CD14-positive monocyte (primary cell): ENCODE measurements around the gene ICOS. TPM values are rescaled to one million over a fixed set of nuclear protein-coding genes. Genes with fewer than 3 reads are reported as not detected.

ENCODE experiments used
- DNase-seq, 3 donors: peaks; one replicate each; pipeline ENCODE4 v3.0.0-alpha.2; 2011 to 2022
- H2AFZ ChIP-seq: 2 replicates; pipeline ENCODE4 v1.6.0; 2012; ENCODE audit warnings: mild to moderate bottlenecking, low read depth, low read length, inconsistent platforms; ENCODE audit not compliant: insufficient read depth, poor library complexity, severe bottlenecking
- H3K27ac ChIP-seq, 2 donors: 1 replicate in 1 of 2; 2 replicates in 1 of 2; pipeline ENCODE4 v1.5.1; 2012 to 2013; ENCODE audit warnings: low read length in 2 of 2, control low read depth in 1 of 2, inconsistent platforms in 1 of 2, low read depth in 1 of 2, mild to moderate bottlenecking in 1 of 2
- H3K27me3 ChIP-seq, 2 donors: one replicate each; pipeline versions ENCODE4 v1.6.0 to v1.6.1; 2011 to 2013; ENCODE audit warnings: low read length in 2 of 2; ENCODE audit not compliant: control insufficient read depth in 2 of 2, insufficient read depth in 2 of 2
- H3K36me3 ChIP-seq, 2 donors: replicated peaks in 1 of 2; 1 replicate in 1 of 2; 2 replicates in 1 of 2; pipeline versions ENCODE4 v1.5.1 to v1.6.1; 2012 to 2013; ENCODE audit warnings: low read length in 2 of 2, control low read depth in 1 of 2, inconsistent platforms in 1 of 2, mild to moderate bottlenecking in 1 of 2; ENCODE audit not compliant: insufficient read depth in 2 of 2, control insufficient read depth in 1 of 2
- H3K4me1 ChIP-seq, 2 donors: 1 replicate in 1 of 2; 2 replicates in 1 of 2; pipeline versions ENCODE4 v1.5.1 to v1.6.1; 2012 to 2013; ENCODE audit warnings: low read length in 2 of 2, control low read depth in 1 of 2, inconsistent platforms in 1 of 2, mild to moderate bottlenecking in 1 of 2, moderate library complexity in 1 of 2; ENCODE audit not compliant: insufficient read depth in 2 of 2, control insufficient read depth in 1 of 2
- H3K4me2 ChIP-seq: replicated peaks from 2 replicates; pipeline ENCODE3; 2012; ENCODE audit warnings: low read length, moderate library complexity, mild to moderate bottlenecking; ENCODE audit not compliant: poor library complexity, severe bottlenecking; ENCODE audit errors: extremely low read depth
- H3K4me3 ChIP-seq, 3 experiments: fragments of 200-600 bp in 1 of 3; sonication (generic) in 1 of 3; replicated peaks in 1 of 3; 1 replicate in 2 of 3; 2 replicates in 1 of 3; pipeline ENCODE4 v1.5.1; 2011 to 2013; ENCODE audit warnings: low read length in 3 of 3, mild to moderate bottlenecking in 3 of 3, control low read depth in 2 of 3, low read depth in 2 of 3, inconsistent platforms in 1 of 3, moderate library complexity in 1 of 3
- H3K79me2 ChIP-seq: 2 replicates; pipeline ENCODE4 v1.6.0; 2012; ENCODE audit warnings: mild to moderate bottlenecking, control low read depth, inconsistent platforms, low read length, moderate library complexity; ENCODE audit not compliant: insufficient read depth
- H3K9ac ChIP-seq: 2 replicates; pipeline ENCODE4 v1.6.0; 2017; ENCODE audit warnings: low read length, mild to moderate bottlenecking; ENCODE audit not compliant: insufficient read depth, poor library complexity, severe bottlenecking
- H3K9me3 ChIP-seq, 2 donors: replicated peaks in 1 of 2; 1 replicate in 1 of 2; 2 replicates in 1 of 2; pipeline versions ENCODE4 v1.5.1 to v1.6.1; 2012 to 2013; ENCODE audit warnings: low read length in 2 of 2, control low read depth in 1 of 2; ENCODE audit not compliant: control insufficient read depth in 1 of 2, insufficient read depth in 1 of 2
- H4K20me1 ChIP-seq: 2 replicates; pipeline ENCODE4 v1.6.0; 2012; ENCODE audit warnings: mild to moderate bottlenecking, low read length, control low read depth, moderate library complexity; ENCODE audit not compliant: insufficient read depth
- H3K27ac Mint-ChIP-seq, 7 donors: one replicate each; pipeline ENCODE4 v1.8.0; 2020; ENCODE audit warnings: mild to moderate bottlenecking in 7 of 7, mixed read lengths in 7 of 7, moderate library complexity in 6 of 7, inconsistent platforms in 2 of 7
- H3K27me3 Mint-ChIP-seq, 3 donors: one replicate each; pipeline ENCODE4 v1.8.0; 2021 to 2022; ENCODE audit warnings: low read depth in 3 of 3, mild to moderate bottlenecking in 3 of 3, mixed read lengths in 3 of 3, moderate library complexity in 3 of 3, inconsistent platforms in 1 of 3
- H3K36me3 Mint-ChIP-seq, 2 donors: one replicate each; pipeline ENCODE4 v1.8.0; 2020; ENCODE audit warnings: mixed read lengths in 2 of 2, inconsistent platforms in 1 of 2, mild to moderate bottlenecking in 1 of 2
- H3K4me1 Mint-ChIP-seq: one replicate; pipeline ENCODE4 v1.8.0; 2020; ENCODE audit warnings: mild to moderate bottlenecking, mixed read lengths
- H3K4me3 Mint-ChIP-seq, 2 donors: one replicate each; pipeline ENCODE4 v1.8.0; 2020; ENCODE audit warnings: mild to moderate bottlenecking in 2 of 2, mixed read lengths in 2 of 2, moderate library complexity in 1 of 2
- H3K9me3 Mint-ChIP-seq, 7 donors: one replicate each; pipeline ENCODE4 v1.8.0; 2020 to 2022; ENCODE audit warnings: mixed read lengths in 7 of 7, mild to moderate bottlenecking in 6 of 7, moderate library complexity in 6 of 7, inconsistent platforms in 2 of 7
- CTCF ChIP-seq: fragments of 200-600 bp; IDR thresholded peaks from one replicate; pipeline ENCODE4 v1.8.0; 2022; ENCODE audit warnings: antibody characterized with exemption, mild to moderate bottlenecking
- WGBS: methylation state at CpG from one replicate; pipeline ENCODE4 v1.1.5; 2013; ENCODE audit warnings: missing lambda C conversion rate; ENCODE audit not compliant: insufficient coverage; 5-methylcytosine and 5-hydroxymethylcytosine counted together
- intact Hi-C, 2 donors: fragments of 100-400 bp; cut with micrococcal nuclease; formaldehyde crosslinking; loops; one replicate each; pipeline versions ENCODE4 v1.15.0 to v1.15.1; 2023
- polyA plus RNA-seq, 3 donors: library from polyadenylated mRNA; depleted of rRNA in 1 of 3; unstranded in 2 of 3; stranded (reverse) in 1 of 3; fragments of 300-500 nt in 2 of 3; fragments of >200 nt in 1 of 3; fragmentation: Illumina TruSeq in 2 of 3; gene quantifications; 1 replicate in 2 of 3; 2 replicates in 1 of 3; pipeline ENCODE4 v1.2.3, GENCODE V29; 2012 to 2021

The ICOS gene
- polyA plus RNA-seq, 3 donors: 0.03 to 0.13 TPM; not detected in 1

DNA sequence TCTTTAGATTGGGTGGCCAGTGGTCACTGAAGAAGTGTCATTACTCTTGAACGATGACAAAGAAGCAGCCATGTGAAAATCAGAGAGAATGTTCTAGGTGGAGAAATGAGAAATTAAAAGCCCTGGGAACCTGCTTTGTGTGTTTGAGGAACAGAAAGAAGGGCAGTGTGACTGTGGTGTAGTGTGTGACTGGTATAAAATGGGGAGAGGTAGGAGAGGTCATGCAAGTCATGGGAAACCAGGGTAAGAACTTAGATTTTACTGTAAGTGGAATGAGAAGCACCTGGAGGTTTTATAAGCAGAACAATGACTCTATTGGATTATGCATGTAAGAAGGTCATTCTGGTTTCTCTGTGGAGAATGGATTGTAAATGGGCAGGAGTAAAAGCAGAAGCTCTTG lies 12.2 kb downstream of the ICOS start:
- H2AFZ ChIP-seq: no peak overlapping the region
- peaks cover 0 to 3% of the 10 kb centered on the region in 2 donors for H3K9me3 ChIP-seq
- no peaks in the 10 kb centered on the region for H3K36me3 ChIP-seq
- no peaks in the 10 kb centered on the region for H4K20me1 ChIP-seq
- no peak for TF ChIP-seq CTCF
- Mint-ChIP-seq H3K27me3 (peaks cover 3 to 6% (median 5%) of the 10 kb centered on the region in 3 donors), H3K4me3 (no peak overlapping the region), H3K27ac (no peak overlapping the region), H3K4me1 (peaks cover 7% of the 10 kb centered on the region), H3K9me3 (peaks cover 0 to 3% (median 0%) of the 10 kb centered on the region in 7 donors), H3K36me3 (no peaks in the 10 kb centered on the region)
- 91% methylated on average over 1 of the region's 1 CpG for WGBS
- H3K27ac ChIP-seq: no peak overlapping the region
- DNase-seq: no peak
- no peak overlapping the region for H3K9ac ChIP-seq
- peaks cover 0 to 3% of the 10 kb centered on the region in 2 donors for H3K4me1 ChIP-seq
- H3K79me2 ChIP-seq: no peaks in the 10 kb centered on the region
- H3K27me3 ChIP-seq: peaks cover 2 to 5% of the 10 kb centered on the region in 2 donors
- no peak overlapping the region for H3K4me3 ChIP-seq
- intact Hi-C loops: no loop called here
- H3K4me2 ChIP-seq: no peak overlapping the region

DNA sequence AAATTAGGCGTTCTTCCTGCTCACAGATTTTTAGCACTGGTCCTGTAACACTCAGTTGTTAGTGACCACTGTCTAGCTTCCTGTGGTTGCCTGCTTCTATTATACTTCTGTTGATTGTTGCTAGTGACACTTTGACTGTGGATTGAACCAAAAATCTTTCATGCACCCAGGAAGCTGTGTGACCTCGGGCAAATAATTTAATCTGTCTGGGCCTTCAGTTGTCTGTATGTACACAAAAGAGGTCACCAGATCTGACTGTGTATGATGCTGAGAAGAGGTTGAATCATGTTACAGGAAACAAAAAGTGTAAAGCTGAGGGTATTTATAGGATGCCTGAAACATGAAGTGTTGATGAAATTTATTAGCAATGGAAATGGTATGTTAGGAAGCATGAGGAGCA lies 12.7 kb downstream of the ICOS start:
- peaks cover 0 to 2% (median 0%) of the 10 kb centered on the region in 7 donors for H3K9me3 Mint-ChIP-seq
- H3K9ac ChIP-seq: no peak overlapping the region
- H3K4me1 Mint-ChIP-seq: peaks cover 7% of the 10 kb centered on the region
- H3K4me2 ChIP-seq: no peak overlapping the region
- H4K20me1 ChIP-seq: no peaks in the 10 kb centered on the region
- no peak overlapping the region for H3K4me3 Mint-ChIP-seq
- no peak for TF ChIP-seq CTCF
- H3K36me3 ChIP-seq: no peaks in the 10 kb centered on the region
- 88% methylated on average over 1 of the region's 2 CpGs for WGBS
- no peak overlapping the region for H3K27ac Mint-ChIP-seq
- H3K79me2 ChIP-seq: no peaks in the 10 kb centered on the region
- H3K27me3 ChIP-seq: peaks cover 2 to 5% of the 10 kb centered on the region in 2 donors
- H2AFZ ChIP-seq: no peak overlapping the region
- no peak for DNase-seq
- intact Hi-C loops: no loop called here
- H3K27me3 Mint-ChIP-seq: peaks cover 2 to 6% (median 5%) of the 10 kb centered on the region in 3 donors
- H3K4me1 ChIP-seq: peaks cover 0 to 3% of the 10 kb centered on the region in 2 donors
- H3K27ac ChIP-seq: no peak overlapping the region
- no peak overlapping the region for H3K4me3 ChIP-seq
- H3K36me3 Mint-ChIP-seq: no peaks in the 10 kb centered on the region
- H3K9me3 ChIP-seq: no peaks in the 10 kb centered on the region
